ENCODE data around the gene IGSF21.

DNA sequence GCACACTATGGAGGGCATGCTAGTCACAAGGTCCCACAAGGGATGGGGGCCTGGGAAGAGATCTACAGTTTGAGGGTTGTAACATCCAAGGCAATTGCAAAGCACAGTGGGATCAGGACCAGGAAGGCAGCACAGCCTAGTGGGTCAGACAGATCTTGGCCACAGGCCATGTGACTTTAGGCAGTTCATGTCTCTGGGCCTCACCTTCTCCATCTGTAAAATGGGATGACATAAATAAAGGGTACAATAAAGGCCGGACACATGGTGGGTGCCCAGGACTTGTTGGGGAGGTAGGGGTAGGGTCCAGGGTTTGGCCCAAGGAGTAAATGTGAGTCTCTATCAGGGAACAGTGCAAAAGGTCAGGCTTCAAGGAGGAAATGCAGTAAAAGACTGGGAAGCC lies 18.1 kb upstream of the IGSF21 start:
- TF ChIP-seq POLR2A (IDR thresholded peaks at IDR 0.05; ENCODE audit: low read length): no peak
- no peak for TF ChIP-seq GATA1 (IDR thresholded peaks at IDR 0.05; ENCODE audit: low read depth, low read length)
